Tibial artery (tissue), 4 donors: ENCODE measurements around the gene GGCT.
A peak's percentile ranks its signal among the peaks of the same experiment; 100 is the strongest.

ENCODE experiments used
- DNase-seq, 2 donors: peaks; one replicate each; pipeline ENCODE4 v3.0.0-alpha.2; 2019
- H3K27ac ChIP-seq, 2 donors: fragments of 200-600 bp; sonication (generic) in 1 of 2; 1 replicate in 1 of 2; 2 replicates in 1 of 2; pipeline ENCODE4 v1.5.1; 2018 to 2019; ENCODE audit warnings: mild to moderate bottlenecking in 1 of 2
- H3K27me3 ChIP-seq, 2 donors: fragments of 200-600 bp; sonication (generic) in 1 of 2; one replicate each; pipeline versions ENCODE4 v1.5.1 to v1.6.0; 2016 to 2019
- H3K36me3 ChIP-seq, 3 donors: fragments of 200-600 bp; sonication (generic) in 2 of 3; one replicate each; pipeline ENCODE4 v1.5.1; 2016 to 2019; ENCODE audit warnings: mild to moderate bottlenecking in 2 of 3
- H3K4me1 ChIP-seq, 4 donors: fragments of 200-600 bp; sonication (generic) in 2 of 4; 1 replicate in 3 of 4; 2 replicates in 1 of 4; pipeline ENCODE4 v1.5.1; 2016 to 2019
- H3K4me3 ChIP-seq, 2 donors: fragments of 200-600 bp; sonication (generic) in 1 of 2; 1 replicate in 1 of 2; 2 replicates in 1 of 2; pipeline ENCODE4 v1.5.1; 2018 to 2019; ENCODE audit warnings: mild to moderate bottlenecking in 2 of 2
- H3K9me3 ChIP-seq, 3 donors: fragments of 200-600 bp; sonication (generic) in 1 of 3; one replicate each; pipeline ENCODE4 v1.5.1; 2016 to 2019
- CTCF ChIP-seq, 2 experiments: fragments of 200-600 bp in 1 of 2; fragments of 450-650 bp in 1 of 2; IDR thresholded peaks; one replicate each; pipeline ENCODE4 v1.5.1; 2017 to 2019; ENCODE audit warnings: antibody characterized with exemption in 2 of 2, mild to moderate bottlenecking in 1 of 2, moderate library complexity in 1 of 2
- intact Hi-C: fragments of 100-400 bp; cut with DNase I; formaldehyde crosslinking; loops from one replicate; pipeline ENCODE4 v1.15.0; 2023; ENCODE audit warnings: low total_unique reads

GGCT gene

GRCh38 chr7:30475580-30475979, 29.0 kb downstream of the GGCT start:
- DNase-seq: no peak
- peaks cover 0 to 82% (median 47%) of the 10 kb centered on the region in 4 donors for H3K4me1 ChIP-seq
- H3K27me3 ChIP-seq: no peaks in the 10 kb centered on the region
- H3K9me3 ChIP-seq: no peaks in the 10 kb centered on the region
- TF ChIP-seq CTCF (IDR thresholded peaks at IDR 0.05): no peak
- intact Hi-C loops: no loop called here
- H3K4me3 ChIP-seq: no peak overlapping the region
- H3K36me3 ChIP-seq: no peaks in the 10 kb centered on the region
- H3K27ac ChIP-seq: peak overlapping the region; percentile 58 to 74

- Histone ChIP-seq H3K36me3 (no peaks in the 10 kb centered on the region), H3K27ac (peak overlapping the region; percentile 58 to 74), H3K4me1 (peaks cover 0 to 89% (median 54%) of the 10 kb centered on the region in 4 donors), H3K4me3 (no peak overlapping the region), H3K9me3 (no peaks in the 10 kb centered on the region), H3K27me3 (no peaks in the 10 kb centered on the region)
- intact Hi-C loops: no loop called here
- DNase-seq: no peak
- TF ChIP-seq CTCF (IDR thresholded peaks at IDR 0.05): no peak
Measured at GRCh38 chr7:30474893-30475292, 29.7 kb downstream of the GGCT start.

- H3K4me1 ChIP-seq: peaks cover 0 to 92% (median 56%) of the 10 kb centered on the region in 4 donors
- peak overlapping the region; percentile 58 to 74 for H3K27ac ChIP-seq
- H3K4me3 ChIP-seq: no peak overlapping the region
- intact Hi-C loops: no loop called here
- no peak for TF ChIP-seq CTCF (IDR thresholded peaks at IDR 0.05)
- no peaks in the 10 kb centered on the region for H3K36me3 ChIP-seq
- H3K9me3 ChIP-seq: no peaks in the 10 kb centered on the region
- no peaks in the 10 kb centered on the region for H3K27me3 ChIP-seq
- DNase-seq: no peak
Measured at GRCh38 chr7:30474485-30474884, 30.1 kb downstream of the GGCT start.

GRCh38 chr7:30473903-30474302, 30.7 kb downstream of the GGCT start:
- intact Hi-C loops: no loop called here
- Histone ChIP-seq H3K9me3 (no peaks in the 10 kb centered on the region), H3K36me3 (no peaks in the 10 kb centered on the region), H3K4me3 (no peak overlapping the region), H3K4me1 (peaks cover 0 to 92% (median 58%) of the 10 kb centered on the region in 4 donors), H3K27me3 (no peaks in the 10 kb centered on the region), H3K27ac (peak overlapping the region; percentile 58 to 74)
- DNase-seq: no peak
- TF ChIP-seq CTCF (IDR thresholded peaks at IDR 0.05): no peak

GRCh38 chr7:30472784-30473775, 31.5 kb downstream of the GGCT start:
- H3K27me3 ChIP-seq: no peaks in the 10 kb centered on the region
- H3K9me3 ChIP-seq: no peaks in the 10 kb centered on the region
- H3K36me3 ChIP-seq: no peaks in the 10 kb centered on the region
- peaks cover 0 to 98% (median 65%) of the 10 kb centered on the region in 4 donors for H3K4me1 ChIP-seq
- no peak overlapping the region for H3K4me3 ChIP-seq
- intact Hi-C loops: no loop called here
- H3K27ac ChIP-seq: peak overlapping the region; percentile 7 to 74
- TF ChIP-seq CTCF (IDR thresholded peaks at IDR 0.05): no peak
- DNase-seq: no peak
